Measurements from ENCODE around the gene ANKRD55.
A peak's percentile ranks its signal among the peaks of the same experiment; 100 is the strongest.
"Not testable (repeated sequence)": the region's sequence is repeated elsewhere in the genome, so short reads cannot be mapped to it uniquely, and the experiment has no call there.

Gene ANKRD55

GRCh38 chr5:56253126-56253525 is 20.0 kb upstream of the ANKRD55 start:
- DNase-seq (ENCODE audit: low spot score): no peak

DNA sequence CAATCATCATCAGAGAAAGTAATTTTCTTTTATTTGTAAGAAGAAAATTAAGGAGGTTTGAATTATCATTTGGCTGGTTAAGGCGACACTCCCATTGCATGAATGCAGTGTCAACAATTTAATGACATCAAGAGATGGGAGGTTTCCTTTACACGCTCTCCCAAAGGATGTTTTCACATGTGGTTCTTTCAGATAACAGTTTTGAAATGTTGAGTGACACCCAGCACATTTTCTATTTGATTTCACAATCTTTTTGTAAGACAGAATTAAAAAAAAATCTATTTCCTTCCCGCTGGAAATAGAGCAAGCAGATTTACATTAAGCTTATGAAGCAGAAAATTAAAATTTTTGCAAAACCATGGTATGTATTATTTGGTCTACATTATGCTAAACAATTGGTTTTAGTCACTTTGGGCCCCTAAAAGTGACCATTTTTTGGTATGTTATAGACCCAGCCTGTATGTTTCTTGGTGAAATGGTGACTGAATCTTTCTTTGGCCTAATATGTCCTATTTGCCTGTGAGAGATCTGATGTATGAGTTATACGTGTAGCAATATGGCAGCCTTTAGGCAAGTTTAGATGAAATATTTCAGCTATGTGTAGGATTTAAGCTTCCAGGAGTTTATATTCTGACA is 18.9 kb upstream of the ANKRD55 start:
- no peak for DNase-seq (ENCODE audit: low spot score)

- no peak for DNase-seq (ENCODE audit: low spot score)
These were observed 18.3 kb upstream of the ANKRD55 start for GRCh38 chr5:56251440-56251839.

DNA sequence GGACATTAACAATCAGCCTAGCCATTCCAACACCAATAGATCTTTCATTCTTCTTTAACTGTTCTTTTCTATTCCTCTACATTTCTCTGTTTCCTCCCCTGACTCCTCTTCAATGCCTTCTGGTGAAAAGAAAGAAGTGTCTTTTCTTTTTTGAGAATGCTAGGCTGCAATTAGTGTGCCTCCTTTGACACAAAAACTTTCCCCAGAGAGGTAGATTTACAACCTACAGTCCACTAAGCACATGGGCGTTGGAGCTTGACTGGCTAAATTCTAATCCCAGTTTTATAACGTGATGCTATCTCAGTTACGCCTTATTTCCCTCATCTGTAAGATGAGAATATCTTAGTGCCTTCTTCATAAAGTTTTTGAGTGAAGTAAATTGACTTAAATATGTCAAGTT is 16.9 kb upstream of the ANKRD55 start:
- no peak for DNase-seq (ENCODE audit: low spot score)

DNA sequence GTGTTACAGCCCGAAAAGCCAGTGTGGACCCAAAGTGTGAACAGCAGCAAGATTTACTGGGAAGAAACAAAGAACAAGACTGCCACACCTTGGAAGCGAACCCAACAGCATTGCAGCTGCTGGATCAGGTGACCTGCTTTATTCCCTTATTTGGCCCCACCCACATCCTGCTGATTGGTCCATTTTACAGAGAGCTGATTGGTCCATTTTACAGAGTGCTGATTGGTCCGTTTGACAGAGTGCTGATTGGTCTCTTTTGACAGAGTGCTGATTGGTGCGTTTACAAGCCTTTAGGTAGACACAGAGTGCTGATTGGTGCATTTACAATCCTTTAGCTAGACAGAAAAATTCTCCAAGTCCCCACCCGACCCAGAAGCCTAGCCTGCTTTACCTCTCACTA is 16.0 kb upstream of the ANKRD55 start:
- peak; percentile 23 for DNase-seq (ENCODE audit: low spot score)

- no peak for DNase-seq (ENCODE audit: low spot score)
These were observed 14.5 kb upstream of the ANKRD55 start for GRCh38 chr5:56247592-56247991.

- DNase-seq (ENCODE audit: low spot score): no peak
These were observed 13.6 kb upstream of the ANKRD55 start for GRCh38 chr5:56246769-56247168.

GRCh38 chr5:56245481-56245880 is 12.4 kb upstream of the ANKRD55 start:
- DNase-seq (ENCODE audit: low spot score): no peak

- DNase-seq (ENCODE audit: low spot score): no peak
These were observed 11.5 kb upstream of the ANKRD55 start for GRCh38 chr5:56244627-56245026.

GRCh38 chr5:56242271-56242670 is 9.1 kb upstream of the ANKRD55 start:
- DNase-seq (ENCODE audit: low spot score): not testable (repeated sequence)

GRCh38 chr5:56232538-56232937 is 592 bp downstream of the ANKRD55 start:
- DNase-seq (ENCODE audit: low spot score): no peak

- no peak for DNase-seq (ENCODE audit: low spot score)
These were observed 2.6 kb downstream of the ANKRD55 start for GRCh38 chr5:56230576-56230975.

DNA sequence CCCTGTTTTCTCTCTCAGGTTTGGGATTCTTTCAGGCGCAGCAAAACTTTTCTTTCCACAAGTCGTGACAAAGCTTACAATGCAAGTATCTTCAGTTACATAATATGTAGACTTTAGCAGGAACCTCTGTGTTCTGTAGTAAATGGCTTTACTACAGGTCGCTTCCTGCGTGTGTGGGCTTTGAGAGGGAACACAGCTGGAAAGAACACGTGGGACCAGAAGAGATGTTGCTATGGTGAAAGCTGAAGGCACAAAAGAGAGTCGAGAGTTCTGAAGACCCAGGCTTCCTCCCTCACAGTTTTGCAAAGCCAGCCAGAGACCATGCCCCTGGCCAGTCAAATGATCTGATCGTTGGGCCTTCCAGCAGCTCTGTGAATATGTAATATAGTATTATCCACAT is 4.0 kb downstream of the ANKRD55 start:
- no peak for DNase-seq (ENCODE audit: low spot score)

DNA sequence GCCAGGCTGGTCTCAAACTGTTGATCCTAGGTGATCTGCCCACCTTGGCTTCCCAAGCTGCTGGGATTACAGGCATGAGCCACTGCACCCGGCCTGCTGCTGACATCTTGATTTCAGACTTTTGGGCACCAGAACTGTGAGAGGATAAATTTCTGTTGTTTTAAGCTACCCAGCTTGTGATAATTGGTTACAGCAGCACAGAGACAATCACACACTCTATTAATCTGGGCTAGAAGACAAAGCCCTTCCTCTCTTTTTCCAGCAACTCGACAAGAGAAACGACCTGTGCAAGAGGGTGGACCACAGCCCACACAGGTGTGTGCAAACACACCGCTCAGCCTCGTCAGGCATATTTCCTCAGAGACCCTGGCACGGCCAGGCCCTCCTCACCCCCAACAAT is 4.5 kb downstream of the ANKRD55 start:
- DNase-seq (ENCODE audit: low spot score): no peak

DNA sequence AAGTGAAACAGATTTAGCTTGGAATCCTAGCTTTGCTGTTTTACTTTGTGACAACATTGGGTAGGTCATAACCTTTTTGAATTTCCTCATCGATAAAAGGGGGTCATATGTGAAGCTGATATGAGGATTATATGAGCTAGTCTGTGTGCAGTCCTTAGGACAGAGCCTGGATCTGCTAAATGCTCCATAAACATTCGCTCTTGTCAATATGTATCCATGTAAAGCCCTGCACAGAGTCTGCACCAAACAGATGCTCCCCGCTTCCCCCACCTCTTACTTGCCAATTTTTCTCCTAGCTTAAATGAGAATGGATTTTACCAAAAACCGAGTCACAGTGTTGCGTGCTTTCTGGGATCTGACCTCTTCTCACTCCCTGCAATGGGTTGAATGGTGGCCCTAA is 5.4 kb downstream of the ANKRD55 start:
- DNase-seq (ENCODE audit: low spot score): no peak

- not testable (repeated sequence) for DNase-seq (ENCODE audit: low spot score)
These were observed 9.8 kb downstream of the ANKRD55 start for GRCh38 chr5:56223298-56223697.

DNA sequence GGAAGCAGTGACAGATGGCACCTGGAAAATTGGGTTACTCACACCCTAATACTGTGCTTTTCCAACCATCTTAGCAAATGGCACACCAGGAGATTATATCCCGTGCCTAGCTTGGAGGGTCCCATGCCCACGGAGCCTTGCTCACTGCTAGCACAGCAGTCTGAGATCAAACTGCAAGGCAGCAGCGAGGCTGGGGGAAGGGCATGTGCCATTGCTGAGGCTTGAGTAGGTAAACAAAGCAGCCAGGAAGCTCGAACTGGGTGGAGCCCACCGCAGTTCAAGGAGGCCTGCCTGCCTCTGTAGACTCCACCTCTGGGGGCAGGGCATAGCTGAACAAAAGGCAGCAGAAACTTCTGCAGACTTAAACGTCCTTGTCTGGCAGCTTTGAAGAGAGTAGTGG is 11.5 kb downstream of the ANKRD55 start:
- not testable (repeated sequence) for DNase-seq (ENCODE audit: low spot score)

DNA sequence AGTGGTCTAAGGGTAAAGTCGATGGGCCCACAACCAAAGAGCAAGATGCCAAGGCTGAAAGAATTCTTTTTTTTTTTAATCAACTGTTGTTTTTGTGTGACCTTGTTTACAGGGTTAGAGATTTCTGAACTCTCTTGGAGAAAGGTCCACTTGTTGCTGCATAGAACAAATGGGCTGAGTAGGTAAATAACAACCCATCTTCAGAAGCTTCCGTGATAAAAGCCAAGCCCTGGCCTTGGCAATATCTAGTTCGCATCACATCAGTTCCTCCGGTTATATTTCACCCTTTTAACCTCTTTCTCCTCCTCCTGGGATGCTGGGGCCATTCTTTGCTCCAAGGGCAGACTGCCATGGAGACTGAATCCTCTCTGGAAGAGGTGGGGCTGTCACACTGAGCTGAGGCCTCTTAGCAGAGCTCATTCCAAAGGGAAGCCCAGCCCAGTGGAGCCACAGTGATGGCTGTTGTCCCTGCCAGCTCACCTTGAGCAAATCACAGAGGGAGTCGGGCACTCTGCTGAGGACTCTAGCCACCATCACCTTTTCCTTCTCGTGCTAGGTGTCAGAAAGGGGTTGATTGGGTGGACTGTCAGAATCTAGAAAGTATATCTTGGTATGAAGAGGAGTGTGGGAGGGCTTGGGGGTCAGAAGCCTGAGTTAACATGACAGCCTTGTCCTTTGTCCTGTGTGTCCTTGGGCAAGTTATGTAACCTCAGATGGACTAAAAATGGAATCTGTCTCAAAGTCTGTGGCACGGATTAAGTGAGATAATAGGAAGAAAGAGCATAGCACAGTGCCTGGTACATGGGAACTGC is 17.9 kb downstream of the ANKRD55 start:
- DNase-seq (ENCODE audit: low spot score): no peak

- not testable (repeated sequence) for DNase-seq (ENCODE audit: low spot score)
These were observed 19.1 kb downstream of the ANKRD55 start for GRCh38 chr5:56213886-56214535.

- no peak for DNase-seq (ENCODE audit: low spot score)
These were observed 20.8 kb downstream of the ANKRD55 start for GRCh38 chr5:56212130-56212879.

DNA sequence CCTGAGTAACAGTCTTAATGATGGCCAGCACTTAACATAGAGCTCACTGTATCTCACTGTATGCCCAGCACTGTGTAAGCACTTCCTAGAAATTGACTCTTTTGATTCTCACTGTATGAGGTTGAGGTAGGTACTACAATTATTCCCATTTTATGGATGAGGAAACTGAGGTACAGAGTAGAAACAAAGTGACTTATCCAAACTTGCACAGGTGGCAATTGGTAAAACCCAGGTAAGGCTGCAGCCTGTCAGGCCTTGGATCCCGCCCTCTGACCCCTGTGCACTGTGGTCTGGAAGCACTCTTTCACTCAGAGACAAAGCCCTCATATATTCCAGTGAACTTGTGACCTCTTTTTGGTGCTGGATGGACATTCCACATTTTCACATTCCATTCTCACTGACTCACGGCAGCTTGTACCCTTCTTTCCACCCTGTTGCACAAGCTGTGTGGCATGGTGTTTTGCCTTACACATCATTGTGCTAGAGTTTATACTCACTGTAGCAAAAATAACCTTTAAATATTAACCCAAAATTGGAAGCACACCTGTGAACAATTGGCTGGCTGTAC is 21.7 kb downstream of the ANKRD55 start:
- no peak for DNase-seq (ENCODE audit: low spot score)

DNA sequence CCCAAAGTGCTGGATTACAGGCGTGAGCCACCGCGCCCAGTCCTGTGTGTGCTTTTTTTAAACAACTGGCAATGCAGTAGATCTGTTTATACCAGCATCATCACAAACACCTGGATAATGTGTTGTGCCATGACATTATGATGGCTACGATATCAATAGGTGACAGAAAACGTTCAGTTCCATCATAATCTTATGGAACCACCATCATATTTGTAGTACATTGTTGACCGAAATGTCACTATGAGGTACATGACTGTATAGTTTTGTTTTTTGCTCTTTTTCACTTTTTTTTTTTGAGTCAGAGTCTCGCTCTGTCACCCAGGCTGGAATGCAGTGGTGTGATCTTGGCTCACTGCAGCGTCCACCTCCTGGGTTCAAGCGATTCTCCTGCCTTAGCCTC is 24.4 kb downstream of the ANKRD55 start:
- DNase-seq (ENCODE audit: low spot score): no peak
